A673 (cell line): Measurements from ENCODE around the gene ARSA.

Experiments used
- EZH2 ChIP-seq: fragments of 200-600 bp; sonication (generic); IDR thresholded peaks from 2 replicates; pipeline ENCODE4 v1.6.1; 2017; ENCODE audit warnings: borderline replicate concordance, low read depth, mild to moderate bottlenecking, mixed read lengths, antibody characterized with exemption, low read length; ENCODE audit not compliant: poor library complexity, severe bottlenecking
- TF ChIP-seq, protein P1 (sequence below): fragments of 300-800, 200-600 bp; sonication (generic); conservative IDR thresholded peaks from 2 replicates; pipeline ENCODE4 v1.5.1; 2017; ENCODE audit warnings: low read depth, mild to moderate bottlenecking, antibody characterized with exemption, low read length, moderate library complexity, mixed read lengths

DNA sequence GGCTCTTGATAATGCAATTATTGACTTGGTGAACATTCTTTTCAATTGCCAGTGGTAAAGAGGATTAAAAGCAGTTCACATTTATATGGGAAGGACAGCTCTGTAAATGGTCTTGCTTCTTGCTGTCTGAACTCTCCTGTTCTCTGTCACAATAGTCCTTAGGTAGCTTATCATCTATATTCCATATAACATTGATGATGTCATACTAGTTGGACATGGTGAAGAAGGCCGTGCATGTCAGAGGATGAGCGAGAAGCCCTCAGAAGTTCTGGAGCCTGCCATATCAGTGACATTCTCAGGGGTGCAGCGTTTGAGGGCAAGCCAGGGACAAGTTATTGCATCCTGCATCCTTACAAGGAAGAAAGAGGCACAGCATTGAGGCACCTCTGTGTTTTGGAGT lies 42.7 kb downstream of the ARSA start:
- TF ChIP-seq, protein P1, sequence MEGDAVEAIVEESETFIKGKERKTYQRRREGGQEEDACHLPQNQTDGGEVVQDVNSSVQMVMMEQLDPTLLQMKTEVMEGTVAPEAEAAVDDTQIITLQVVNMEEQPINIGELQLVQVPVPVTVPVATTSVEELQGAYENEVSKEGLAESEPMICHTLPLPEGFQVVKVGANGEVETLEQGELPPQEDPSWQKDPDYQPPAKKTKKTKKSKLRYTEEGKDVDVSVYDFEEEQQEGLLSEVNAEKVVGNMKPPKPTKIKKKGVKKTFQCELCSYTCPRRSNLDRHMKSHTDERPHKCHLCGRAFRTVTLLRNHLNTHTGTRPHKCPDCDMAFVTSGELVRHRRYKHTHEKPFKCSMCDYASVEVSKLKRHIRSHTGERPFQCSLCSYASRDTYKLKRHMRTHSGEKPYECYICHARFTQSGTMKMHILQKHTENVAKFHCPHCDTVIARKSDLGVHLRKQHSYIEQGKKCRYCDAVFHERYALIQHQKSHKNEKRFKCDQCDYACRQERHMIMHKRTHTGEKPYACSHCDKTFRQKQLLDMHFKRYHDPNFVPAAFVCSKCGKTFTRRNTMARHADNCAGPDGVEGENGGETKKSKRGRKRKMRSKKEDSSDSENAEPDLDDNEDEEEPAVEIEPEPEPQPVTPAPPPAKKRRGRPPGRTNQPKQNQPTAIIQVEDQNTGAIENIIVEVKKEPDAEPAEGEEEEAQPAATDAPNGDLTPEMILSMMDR = no peak
- no peak for TF ChIP-seq EZH2
